KG1 (cell line): Measurements from ENCODE around the gene MTHFD1.

Source experiments
- DNase-seq: peaks from one replicate; lab custom pipeline; 2025; lab: John Stamatoyannopoulos, UW

MTHFD1 gene

DNA sequence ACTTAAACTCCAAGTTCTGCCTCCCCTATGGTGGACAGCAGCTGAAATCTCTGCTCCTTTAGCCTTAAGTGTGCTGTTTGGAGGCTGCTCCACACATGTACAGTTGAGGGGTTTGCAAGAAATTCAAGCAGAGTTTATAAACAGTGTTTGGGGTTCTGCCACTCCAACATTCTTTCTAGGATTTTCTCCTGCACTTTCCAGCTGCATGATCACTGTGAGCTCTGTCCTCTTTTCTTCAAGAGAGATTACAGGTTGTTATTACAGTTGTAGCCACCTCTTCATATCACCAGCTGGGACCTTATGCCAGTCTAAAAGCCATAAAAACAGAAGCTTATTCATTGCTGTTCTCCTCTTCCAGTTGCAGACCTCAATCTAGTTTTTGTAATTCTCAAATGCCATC, 107.1 kb downstream of the MTHFD1 start:
- DNase-seq: no peak

DNA sequence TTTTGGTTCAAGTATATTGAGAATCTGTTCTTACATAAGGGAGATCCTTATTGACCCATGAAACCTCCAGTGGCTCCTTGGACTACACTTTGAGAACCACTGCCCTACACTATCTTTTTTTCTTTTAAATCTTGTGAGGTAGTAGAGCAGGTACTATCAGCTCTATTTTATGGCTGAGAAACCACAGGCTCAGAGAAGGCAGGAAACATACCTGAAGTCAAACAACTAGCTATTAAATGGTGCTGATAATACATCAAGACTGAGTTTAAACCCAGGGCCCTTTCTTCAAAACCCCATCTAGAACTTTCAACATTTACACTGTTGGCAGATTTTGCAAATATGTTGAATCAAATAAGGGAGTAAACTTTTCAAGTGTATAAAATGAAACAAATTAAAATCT, 108.6 kb downstream of the MTHFD1 start:
- DNase-seq: no peak

DNA sequence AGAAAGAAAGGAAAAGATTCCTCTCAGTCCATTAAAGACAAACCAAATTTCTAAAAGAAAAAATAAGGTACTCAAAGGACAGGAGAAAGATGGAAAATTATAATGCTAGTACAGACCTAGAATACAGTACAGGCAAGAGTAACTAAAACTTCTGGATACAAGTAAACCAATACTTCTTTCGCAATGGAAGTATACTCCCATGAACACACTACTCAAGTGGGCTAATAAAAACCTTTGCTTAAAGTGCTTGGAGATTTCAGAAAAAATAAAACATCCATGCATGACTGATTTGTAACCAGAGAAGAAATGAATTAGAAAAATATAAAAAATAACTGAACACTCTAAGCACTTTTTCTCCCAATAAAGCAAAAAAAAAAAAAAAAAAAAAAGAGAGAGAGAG, 111.9 kb downstream of the MTHFD1 start:
- no peak for DNase-seq

DNA sequence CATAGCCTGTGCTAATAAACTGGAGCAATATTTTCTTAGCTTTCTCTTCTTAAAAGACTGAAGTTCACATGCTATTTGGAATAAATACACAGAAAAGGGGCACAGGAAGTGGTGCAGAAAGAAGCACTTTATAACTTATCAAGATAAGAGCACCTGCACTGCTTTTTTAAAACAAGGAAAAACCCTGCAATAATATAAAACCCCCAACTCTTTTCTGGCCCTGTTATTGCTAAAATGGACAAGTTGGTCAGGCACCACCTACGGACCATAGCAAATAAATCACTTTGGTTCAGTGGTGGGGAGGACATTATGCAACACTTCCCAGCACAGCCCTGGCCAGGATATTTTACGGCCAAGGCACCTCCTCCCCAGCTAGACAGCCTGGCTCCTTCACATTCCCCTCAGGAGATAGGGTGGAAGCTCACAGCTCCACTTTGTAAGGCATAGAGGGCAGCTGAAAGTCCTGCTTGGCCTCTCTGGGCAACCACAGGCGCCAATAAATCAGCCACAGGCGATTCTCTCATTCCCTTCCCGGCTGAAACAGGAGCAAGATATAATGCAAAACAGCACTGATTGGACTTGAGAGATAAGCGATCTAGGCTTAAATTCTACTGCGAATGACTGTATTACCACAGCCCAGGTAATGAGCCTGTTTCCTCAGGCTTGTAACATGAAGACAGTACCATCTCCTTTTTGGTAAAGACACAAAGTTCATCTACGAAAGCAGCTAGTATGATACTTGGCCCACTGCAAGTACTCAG, 113.4 kb downstream of the MTHFD1 start:
- no peak for DNase-seq

DNA sequence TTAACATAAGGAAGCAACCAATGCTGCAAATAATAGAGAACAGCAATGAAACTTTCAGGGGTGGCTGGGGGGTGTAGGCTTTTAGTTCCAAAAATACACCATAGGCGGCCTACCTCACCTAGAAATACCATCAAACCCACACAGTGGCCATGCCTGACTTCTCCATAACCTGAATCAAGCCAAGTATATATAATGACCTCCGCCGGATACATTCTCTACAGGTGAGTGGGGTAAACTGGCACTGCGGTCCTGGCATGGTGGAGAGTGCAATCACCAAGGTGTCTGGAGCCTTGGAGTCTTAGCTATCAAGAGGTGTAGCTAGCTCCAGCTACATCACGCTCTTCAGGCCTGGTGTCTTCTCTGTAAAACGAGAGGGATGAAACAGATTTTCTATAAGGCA, 114.3 kb downstream of the MTHFD1 start:
- no peak for DNase-seq

DNA sequence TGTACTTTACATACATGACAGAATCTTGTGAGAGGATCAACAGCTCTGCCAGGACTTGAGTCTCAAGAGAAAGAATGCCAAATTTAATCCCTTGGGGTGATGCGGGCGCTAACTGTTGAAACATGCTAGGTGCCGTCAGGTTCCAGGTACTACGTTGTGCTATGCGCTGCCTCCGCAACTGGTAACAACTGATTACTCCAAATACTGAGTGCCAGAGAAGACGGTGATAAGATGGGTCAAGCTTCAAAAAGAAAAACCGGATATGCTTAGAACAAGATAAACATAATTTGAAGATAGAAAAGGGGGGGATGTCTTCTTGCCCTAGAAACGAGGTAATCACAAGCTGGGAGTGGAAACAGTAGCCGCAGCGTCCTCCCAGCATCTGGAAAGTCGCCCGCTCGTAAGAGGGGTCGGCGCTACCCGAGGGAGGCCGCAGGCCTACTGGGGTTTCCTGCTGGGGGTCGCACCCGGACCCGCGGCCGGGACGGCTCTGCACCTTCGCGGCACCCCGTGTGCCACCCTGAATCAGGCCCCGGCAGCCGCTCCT, 114.8 kb downstream of the MTHFD1 start:
- peak; percentile 16 for DNase-seq

DNA sequence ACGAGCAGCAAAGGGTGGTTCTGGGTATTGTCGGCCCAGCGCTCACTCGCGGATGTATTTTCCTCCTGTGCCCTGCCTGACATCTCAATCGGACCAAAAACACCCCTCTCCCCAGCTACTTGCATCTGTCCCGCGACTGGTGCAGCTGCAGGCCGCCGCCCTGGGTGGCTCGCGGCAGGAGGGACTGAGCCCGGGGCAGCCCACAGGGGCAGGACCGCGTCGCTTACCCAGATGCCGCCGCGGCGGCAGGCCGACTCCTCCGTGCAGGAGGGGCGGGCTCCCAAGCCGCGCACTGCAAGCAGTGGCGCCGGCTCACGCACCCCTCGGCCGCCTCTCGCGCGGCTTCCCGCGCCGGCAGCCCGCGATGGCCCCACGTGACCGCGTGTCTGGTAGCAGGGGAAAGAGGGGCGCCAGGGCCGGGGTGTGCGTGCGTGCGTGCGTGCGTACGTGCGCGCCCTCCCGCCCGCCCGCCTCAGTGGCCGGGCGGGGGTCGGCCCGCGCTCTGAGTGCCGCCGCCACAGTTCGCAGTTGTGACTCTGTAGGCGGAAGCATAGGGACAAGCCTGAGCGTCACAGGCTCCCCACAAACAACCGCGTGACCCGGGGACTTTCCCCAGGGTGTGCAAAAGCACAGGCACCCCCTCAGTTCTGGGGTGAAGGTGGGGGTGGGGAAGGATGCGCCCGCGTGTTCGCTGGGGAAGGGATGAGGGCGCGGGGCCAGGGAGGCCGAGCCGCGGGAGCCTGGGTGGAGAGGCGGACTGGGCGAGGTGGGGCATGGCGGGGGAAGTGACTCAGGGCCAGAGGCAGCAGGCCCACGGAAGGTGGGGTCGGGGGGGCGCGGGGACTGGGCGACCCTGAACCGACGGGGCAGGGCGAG, 115.5 kb downstream of the MTHFD1 start, which contains the start of gene ZBTB25:
TSS of gene ZBTB25 (minus strand) at position 405 of the 876 bp plus-strand sequence. CDS start 13,305 bp downstream, outside the sequence.
- DNase-seq: peak; percentile 83

DNA sequence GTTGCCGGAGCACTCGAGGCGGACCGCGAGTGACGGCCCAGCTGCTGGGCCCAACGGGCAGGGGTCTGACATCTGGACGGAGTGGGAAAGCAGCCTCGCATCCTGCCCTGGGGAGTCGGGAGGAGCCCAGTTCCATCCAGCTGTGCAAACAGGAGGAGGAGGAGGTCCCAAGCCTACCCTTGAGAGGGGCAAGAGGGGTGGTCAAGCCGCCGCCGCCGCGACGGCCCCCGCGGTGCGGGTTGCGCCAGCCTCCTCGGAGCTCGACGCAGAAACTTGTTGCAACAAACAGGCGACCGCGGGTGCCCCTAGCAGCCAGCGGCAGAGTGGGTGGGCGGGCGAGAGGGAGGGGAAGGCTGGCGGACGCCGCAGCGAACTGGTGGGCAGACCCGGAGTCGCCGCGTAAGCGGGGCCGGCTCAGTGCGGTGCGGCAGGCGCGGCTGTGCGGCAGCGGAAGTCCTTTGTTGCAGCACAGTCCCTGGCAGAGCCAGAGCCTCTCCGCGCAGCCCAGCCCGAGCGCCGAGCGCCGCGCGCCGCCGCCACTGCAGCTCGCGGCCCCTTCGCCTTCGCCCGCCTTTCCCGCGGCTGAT, 116.2 kb downstream of the MTHFD1 start, which contains the start of gene ZBTB1:
TSS of gene ZBTB1 (plus strand) at position 461 of the 587 bp plus-strand sequence. CDS start 16,735 bp downstream, outside the sequence.
- DNase-seq: peak; percentile 75

DNA sequence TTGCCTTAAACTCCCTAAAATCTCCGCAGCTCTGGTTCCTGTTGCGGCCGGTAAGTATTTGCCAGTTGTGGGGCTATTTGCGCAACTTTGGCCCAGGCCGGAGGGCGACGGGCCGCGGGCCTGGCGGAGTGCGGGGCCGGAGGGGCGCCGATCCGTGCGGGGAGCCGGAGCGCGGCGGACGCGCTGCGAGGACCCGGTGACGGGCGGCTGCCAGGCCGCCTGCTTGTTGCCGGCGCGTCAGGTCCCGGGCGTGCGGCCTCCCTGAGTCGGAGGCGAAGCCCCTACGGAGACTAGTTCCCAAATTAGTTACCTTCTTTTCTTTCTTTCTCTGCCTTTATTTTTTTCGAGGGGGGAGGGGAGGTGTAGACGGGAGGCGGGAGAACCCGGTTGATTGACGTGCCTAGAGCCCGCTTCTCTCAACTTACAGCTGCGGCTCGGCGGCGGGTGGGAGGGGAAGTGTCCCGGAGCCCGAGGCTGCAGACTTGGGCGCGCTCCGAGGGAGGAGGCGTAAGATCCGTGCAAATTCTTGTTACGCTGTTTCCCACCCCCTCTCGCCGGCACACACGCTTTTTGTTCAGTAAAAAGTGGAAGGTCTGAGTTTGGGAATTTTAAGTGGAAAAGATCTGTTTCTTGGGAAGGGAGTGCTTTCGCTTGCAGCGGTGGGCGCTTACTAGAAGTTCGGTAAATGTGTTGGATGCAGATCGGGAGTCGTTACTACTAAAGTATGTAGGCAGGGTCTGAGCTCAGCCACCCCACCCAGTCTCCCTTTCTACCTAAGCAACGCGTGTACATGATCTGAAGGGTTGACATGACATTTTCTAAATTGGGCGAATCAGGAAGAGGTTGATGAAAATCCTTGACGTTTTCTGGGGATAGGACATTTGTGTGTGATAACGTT, 117.0 kb downstream of the MTHFD1 start:
- peak; percentile 57 for DNase-seq

DNA sequence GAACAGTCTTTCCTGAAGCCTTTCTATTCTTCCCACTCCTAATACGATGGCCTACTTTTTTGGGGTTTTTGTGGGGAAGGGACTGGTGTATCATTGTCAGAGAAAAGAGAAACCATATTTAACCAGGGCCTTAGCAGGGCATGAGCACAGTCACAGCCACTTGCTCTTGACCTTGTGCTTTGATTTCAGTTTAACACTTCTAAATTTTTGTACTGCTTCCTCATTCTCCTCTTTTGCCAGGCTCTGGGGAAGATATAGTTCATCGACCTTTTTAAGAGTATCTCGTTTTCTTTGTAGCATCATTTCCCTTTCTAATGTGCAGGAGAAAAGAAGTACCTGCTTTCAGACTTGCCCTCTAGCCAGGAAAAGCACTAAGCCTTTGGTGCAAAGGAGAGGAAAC, 118.6 kb downstream of the MTHFD1 start:
- DNase-seq: no peak

DNA sequence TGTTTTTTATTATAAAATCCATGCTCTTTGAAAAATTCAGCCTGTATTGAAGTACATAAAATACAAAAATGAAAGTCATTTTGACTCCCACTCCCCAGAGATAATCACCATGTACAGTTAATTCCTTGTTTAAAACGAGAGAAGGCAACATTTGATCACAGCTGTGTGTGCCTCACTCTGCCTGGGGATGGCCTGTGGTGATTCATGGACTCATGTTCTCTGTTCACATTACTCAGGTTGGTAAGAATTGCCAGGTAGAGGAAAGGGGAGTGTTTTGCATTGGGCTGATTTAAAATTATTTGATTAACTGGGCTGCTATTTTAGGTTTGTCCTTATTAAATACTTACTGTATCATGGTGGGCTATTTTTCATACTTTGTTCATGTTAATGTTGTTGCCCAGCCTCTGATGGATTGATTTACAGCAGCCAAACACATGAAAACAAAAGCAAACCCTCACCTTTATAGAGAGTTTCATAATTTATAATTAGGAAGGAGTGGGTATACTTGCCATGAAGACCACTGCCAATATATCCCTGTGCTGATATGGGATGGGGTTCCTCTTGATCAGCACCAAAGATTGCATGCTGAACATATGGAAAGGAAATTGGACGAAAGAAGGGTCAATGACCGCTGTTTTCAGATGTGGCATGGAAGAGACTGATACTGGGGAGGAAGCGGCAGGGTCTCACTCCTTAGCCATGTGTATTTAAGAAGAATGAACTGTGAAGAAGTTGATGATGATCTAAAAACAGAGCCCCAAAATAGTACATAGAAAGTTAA, 119.4 kb downstream of the MTHFD1 start:
- no peak for DNase-seq

DNA sequence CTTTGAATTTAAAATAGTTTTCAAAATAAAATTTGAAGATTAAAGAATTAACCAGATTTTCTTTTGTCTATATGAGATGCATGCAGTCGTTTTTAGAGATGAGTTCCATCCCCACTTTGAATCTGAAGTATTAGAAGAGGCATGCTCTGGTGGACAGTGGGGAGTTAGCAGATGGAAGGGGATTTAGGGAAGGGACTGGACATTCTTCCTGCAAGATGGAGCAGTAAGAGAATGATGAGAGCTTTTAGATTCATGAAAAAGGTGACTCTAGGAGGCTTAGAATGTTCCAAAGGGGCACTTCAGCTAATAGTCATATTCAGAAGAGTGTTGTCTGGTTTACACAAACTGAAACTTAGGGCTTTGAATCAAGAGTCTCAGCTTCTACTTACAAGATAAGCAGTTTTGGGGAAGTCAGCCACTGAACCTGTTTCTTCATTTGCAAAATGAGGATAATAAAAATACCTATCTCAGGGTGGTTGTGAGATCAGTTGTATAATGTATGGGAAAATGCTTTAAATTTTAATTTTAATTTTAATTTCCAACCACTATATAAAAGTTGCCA, 120.1 kb downstream of the MTHFD1 start:
- DNase-seq: no peak

DNA sequence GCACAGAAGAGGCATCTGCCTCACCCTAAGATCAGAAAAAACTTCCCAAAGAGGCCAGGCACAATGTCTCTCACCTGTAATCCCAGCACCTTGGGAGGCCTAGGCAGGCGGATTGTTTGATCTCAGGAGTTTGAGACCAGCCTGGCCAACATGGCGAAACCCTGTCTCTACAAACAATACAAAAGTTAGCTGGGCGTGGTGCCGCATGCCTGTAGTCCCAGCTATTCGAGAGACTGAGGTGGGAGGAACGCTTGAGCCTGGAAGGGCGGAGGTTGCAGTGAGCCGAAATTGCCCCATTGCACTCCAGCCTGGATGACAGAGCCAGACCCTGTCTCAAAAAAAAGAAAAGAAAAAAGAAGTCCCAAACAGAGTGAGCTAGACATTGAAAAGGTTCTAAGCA, 120.9 kb downstream of the MTHFD1 start:
- DNase-seq: no peak
